GM12878 (cell line): Measurements from ENCODE around the gene CRTC1. TPM values are rescaled to one million over a fixed set of nuclear protein-coding genes. Genes with fewer than 3 reads are reported as not detected.

Experiments
- ATAC-seq: fragments of 200-7000 bp; cut with Tn5 transposase; 3 replicates; pipeline ENCODE4 v1.9.1; 2020; ENCODE audit warnings: mild to moderate bottlenecking, moderate library complexity
- BruUV-seq: library from RNA; stranded (reverse); fragments of 400-500 nt; replicated peaks from 2 replicates; lab custom pipeline; 2021; lab: Mats Ljungman, UMichigan
- CTCF ChIA-PET: fragments of 300-600 bp; sonication (Branson Sonifier 250); formaldehyde crosslinking; extraction: SDS; loops from one replicate; lab custom pipeline; 2021; ENCODE audit warnings: inconsistent platforms; lab: Yijun Ruan, JAX
- POLR2A ChIA-PET: fragments of 350-600 bp; formaldehyde crosslinking; extraction: SDS; loops from one replicate; lab custom pipeline; 2021; ENCODE audit warnings: inconsistent platforms; lab: Charles Lee
- RAD21 ChIA-PET: fragments of 300-600 bp; sonication (Branson Sonifier 250); formaldehyde crosslinking; loops from one replicate; lab custom pipeline; 2023; ENCODE audit warnings: antibody characterized with exemption; ENCODE audit not compliant: unreplicated experiment; lab: Charles Lee
- SMC1A ChIA-PET: fragments of 300-600 bp; sonication (Branson Sonifier 250); formaldehyde crosslinking; loops from one replicate; lab custom pipeline; 2023; ENCODE audit not compliant: unreplicated experiment, uncharacterized antibody; lab: Charles Lee
- DNase-seq: peaks from one replicate; pipeline ENCODE4 v3.0.0-alpha.2; 2011; ENCODE audit warnings: low read depth, low spot score
- FAIRE-seq: peaks from 3 replicates; lab custom pipeline; 2011; peaks lifted over from hg19 to GRCh38; lab: Jason Lieb, UNC
- H2AFZ ChIP-seq: 2 replicates; pipeline ENCODE4 v1.6.0; 2011; ENCODE audit warnings: low read depth, low read length, control low read depth; ENCODE audit not compliant: control insufficient read depth
- H3K27ac ChIP-seq: 2 replicates; pipeline ENCODE4 v1.5.1; 2011; ENCODE audit warnings: control low read depth; ENCODE audit not compliant: control insufficient read depth, insufficient read depth
- H3K27me3 ChIP-seq, 2 experiments: replicated peaks in 1 of 2; 2 replicates each; pipeline versions ENCODE4 v1.6.0 to v1.6.1; 2011; ENCODE audit warnings: low read length in 1 of 2; ENCODE audit not compliant: control insufficient read depth in 2 of 2, insufficient read depth in 2 of 2
- H3K36me3 ChIP-seq, 2 experiments: 2 replicates each; pipeline ENCODE4 v1.5.1; 2011; ENCODE audit warnings: low read length in 1 of 2; ENCODE audit not compliant: control insufficient read depth in 2 of 2, insufficient read depth in 2 of 2
- H3K4me1 ChIP-seq: 2 replicates; pipeline ENCODE4 v1.6.1; 2011; ENCODE audit warnings: mild to moderate bottlenecking, low read length, moderate library complexity, mixed read lengths; ENCODE audit not compliant: control insufficient read depth, insufficient read depth
- H3K4me2 ChIP-seq: 2 replicates; pipeline ENCODE4 v1.6.0; 2011; ENCODE audit warnings: control low read depth; ENCODE audit not compliant: control insufficient read depth, insufficient read depth
- H3K4me3 ChIP-seq: fragments of 200-600 bp; sonication (generic); 2 replicates; pipeline ENCODE4 v1.5.1; 2016
- H3K79me2 ChIP-seq: 2 replicates; pipeline ENCODE4 v1.6.0; 2011; ENCODE audit warnings: low read length; ENCODE audit not compliant: control insufficient read depth, insufficient read depth
- H3K9ac ChIP-seq: 2 replicates; pipeline ENCODE4 v1.8.0; 2011; ENCODE audit warnings: low read length, control low read depth, mixed read lengths; ENCODE audit not compliant: control insufficient read depth, insufficient read depth
- H3K9me3 ChIP-seq: replicated peaks from 3 replicates; pipeline ENCODE4 v1.5.1; 2011; ENCODE audit warnings: mild to moderate bottlenecking, low read length; ENCODE audit not compliant: control insufficient read depth, insufficient read depth
- H4K20me1 ChIP-seq: 2 replicates; pipeline ENCODE4 v1.6.0; 2011; ENCODE audit not compliant: control insufficient read depth, insufficient read depth
- ASH2L ChIP-seq: fragments of 300-600, 200-600 bp; sonication (generic); IDR thresholded peaks from 2 replicates; pipeline ENCODE4 v1.6.1; 2017; ENCODE audit warnings: low read depth, mild to moderate bottlenecking, borderline replicate concordance
- whole genome bisulfite sequencing: methylation state at CpG from one replicate; pipeline ENCODE4 v1.1.6; 2016; ENCODE audit warnings: low lambda C conversion rate; ENCODE audit not compliant: insufficient replicate concordance, insufficient coverage; ENCODE audit errors: missing lambda C conversion rate; 5-methylcytosine and 5-hydroxymethylcytosine counted together
- in situ Hi-C: fragments of 300-500 bp; cut with MboI; formaldehyde crosslinking; loops from 9 replicates; pipeline ENCODE4 v1.14.3; 2018; ENCODE audit warnings: mixed read lengths
- intact Hi-C: fragments of 100-400 bp; cut with micrococcal nuclease; formaldehyde crosslinking; loops from one replicate; pipeline ENCODE4 v1.14.2; 2022; ENCODE audit not compliant: unreplicated experiment
- polyA plus RNA-seq, 11 experiments: library from polyadenylated mRNA; depleted of rRNA in 4 of 11; unstranded in 6 of 11; stranded (reverse) in 5 of 11; fragments of >200 nt; fragmentation: Nextera tagmentation in 4 of 11; fragmentation: Illumina TruSeq in 1 of 11; extraction: Ambion mirVana in 4 of 11; extraction: Trizol in 1 of 11; gene quantifications; 1 replicate in 1 of 11; 2 replicates in 10 of 11; pipeline versions ENCODE4 v1.2.1 to v1.2.3, GENCODE V29; 2011 to 2016; ENCODE audit warnings: inconsistent platforms in 2 of 11, missing spikeins in 2 of 11, low read depth in 1 of 11
- total RNA-seq, 4 experiments: library from RNA; depleted of rRNA in 3 of 4; stranded (reverse); fragments of >200 nt in 3 of 4; fragmentation: Illumina TruSeq in 1 of 4; extraction: Trizol in 1 of 4; gene quantifications; 2 replicates each; pipeline versions ENCODE4 v1.2.1 to v1.2.3, GENCODE V29; 2013 to 2021
- TF ChIP-seq, protein P1 (sequence below): IDR thresholded peaks from 2 replicates; pipeline ENCODE4 v1.6.1; 2012; ENCODE audit warnings: improper control_type of control experiment, low read depth, low read length; ENCODE audit not compliant: insufficient replicate concordance

The CRTC1 gene
- total and polyA plus RNA-seq, 10 of the 15 experiments (the other 5 are each of a cell fraction or from before 2014, with no cell fraction given): 0.02 to 4.6 (median 1.1) TPM; not detected in 1

DNA sequence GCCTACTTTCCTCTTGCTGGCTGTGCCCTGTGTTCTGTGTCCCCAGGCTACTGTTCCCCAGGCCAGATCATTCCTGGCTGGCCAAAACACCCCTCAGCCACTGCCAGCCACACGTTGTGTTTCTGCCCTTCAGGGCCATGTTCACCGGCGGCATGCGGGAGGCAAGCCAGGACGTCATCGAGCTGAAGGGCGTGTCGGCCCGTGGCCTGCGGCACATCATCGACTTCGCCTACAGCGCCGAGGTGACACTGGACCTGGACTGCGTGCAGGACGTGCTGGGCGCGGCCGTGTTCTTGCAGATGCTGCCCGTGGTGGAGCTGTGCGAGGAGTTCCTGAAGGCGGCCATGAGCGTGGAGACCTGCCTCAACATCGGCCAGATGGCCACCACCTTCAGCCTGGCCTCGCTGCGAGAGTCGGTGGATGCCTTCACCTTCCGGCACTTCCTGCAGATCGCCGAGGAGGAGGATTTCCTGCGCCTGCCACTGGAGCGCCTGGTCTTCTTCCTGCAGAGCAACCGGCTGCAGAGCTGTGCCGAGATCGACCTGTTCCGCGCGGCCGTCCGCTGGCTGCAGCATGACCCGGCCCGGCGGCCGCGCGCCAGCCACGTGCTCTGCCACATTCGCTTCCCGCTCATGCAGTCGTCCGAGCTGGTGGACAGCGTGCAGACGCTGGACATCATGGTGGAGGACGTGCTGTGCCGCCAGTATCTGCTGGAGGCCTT, 15.8 kb upstream of the CRTC1 start:
- no peak overlapping the region for H3K27ac ChIP-seq
- 97% methylated on average over 49 of the region's 55 CpGs for whole genome bisulfite sequencing
- ChIA-PET RAD21 (no interaction called here), SMC1A (no interaction called here), CTCF (no interaction called here), POLR2A (interaction anchor here (0.7 kb wide), 1 partner anchor 197 kb away, joined by 4 read pairs; no protein-coding TSS in a partner anchor)
- intact Hi-C loops: no loop called here
- no peak overlapping the region for H3K4me2 ChIP-seq
- H3K27me3 ChIP-seq: no peaks in the 10 kb centered on the region
- H3K79me2 ChIP-seq: no peaks in the 10 kb centered on the region
- TF ChIP-seq, protein P1, sequence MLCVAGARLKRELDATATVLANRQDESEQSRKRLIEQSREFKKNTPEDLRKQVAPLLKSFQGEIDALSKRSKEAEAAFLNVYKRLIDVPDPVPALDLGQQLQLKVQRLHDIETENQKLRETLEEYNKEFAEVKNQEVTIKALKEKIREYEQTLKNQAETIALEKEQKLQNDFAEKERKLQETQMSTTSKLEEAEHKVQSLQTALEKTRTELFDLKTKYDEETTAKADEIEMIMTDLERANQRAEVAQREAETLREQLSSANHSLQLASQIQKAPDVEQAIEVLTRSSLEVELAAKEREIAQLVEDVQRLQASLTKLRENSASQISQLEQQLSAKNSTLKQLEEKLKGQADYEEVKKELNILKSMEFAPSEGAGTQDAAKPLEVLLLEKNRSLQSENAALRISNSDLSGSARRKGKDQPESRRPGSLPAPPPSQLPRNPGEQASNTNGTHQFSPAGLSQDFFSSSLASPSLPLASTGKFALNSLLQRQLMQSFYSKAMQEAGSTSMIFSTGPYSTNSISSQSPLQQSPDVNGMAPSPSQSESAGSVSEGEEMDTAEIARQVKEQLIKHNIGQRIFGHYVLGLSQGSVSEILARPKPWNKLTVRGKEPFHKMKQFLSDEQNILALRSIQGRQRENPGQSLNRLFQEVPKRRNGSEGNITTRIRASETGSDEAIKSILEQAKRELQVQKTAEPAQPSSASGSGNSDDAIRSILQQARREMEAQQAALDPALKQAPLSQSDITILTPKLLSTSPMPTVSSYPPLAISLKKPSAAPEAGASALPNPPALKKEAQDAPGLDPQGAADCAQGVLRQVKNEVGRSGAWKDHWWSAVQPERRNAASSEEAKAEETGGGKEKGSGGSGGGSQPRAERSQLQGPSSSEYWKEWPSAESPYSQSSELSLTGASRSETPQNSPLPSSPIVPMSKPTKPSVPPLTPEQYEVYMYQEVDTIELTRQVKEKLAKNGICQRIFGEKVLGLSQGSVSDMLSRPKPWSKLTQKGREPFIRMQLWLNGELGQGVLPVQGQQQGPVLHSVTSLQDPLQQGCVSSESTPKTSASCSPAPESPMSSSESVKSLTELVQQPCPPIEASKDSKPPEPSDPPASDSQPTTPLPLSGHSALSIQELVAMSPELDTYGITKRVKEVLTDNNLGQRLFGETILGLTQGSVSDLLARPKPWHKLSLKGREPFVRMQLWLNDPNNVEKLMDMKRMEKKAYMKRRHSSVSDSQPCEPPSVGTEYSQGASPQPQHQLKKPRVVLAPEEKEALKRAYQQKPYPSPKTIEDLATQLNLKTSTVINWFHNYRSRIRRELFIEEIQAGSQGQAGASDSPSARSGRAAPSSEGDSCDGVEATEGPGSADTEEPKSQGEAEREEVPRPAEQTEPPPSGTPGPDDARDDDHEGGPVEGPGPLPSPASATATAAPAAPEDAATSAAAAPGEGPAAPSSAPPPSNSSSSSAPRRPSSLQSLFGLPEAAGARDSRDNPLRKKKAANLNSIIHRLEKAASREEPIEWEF: no peak
- TF ChIP-seq ASH2L: no peak
- no TSS peak for BruUV-seq
- FAIRE-seq (no peak), ATAC-seq (no peak), DNase-seq (no peak)
- H3K36me3 ChIP-seq: peaks cover 0 to 11% of the 10 kb centered on the region in 2 experiments; a peak in 2 of 4 replicates
- no peaks in the 10 kb centered on the region for H4K20me1 ChIP-seq
- no peak overlapping the region for H3K9ac ChIP-seq
- no peaks in the 10 kb centered on the region for H3K9me3 ChIP-seq
- in situ Hi-C loops: no loop called here
- no peak overlapping the region for H2AFZ ChIP-seq
- no peak overlapping the region for H3K4me3 ChIP-seq
- H3K4me1 ChIP-seq: no peaks in the 10 kb centered on the region
